IPS-NIHi11 (cell line): ENCODE data around the gene MARCHF10.
"Not testable (repeated sequence)": the region's sequence is repeated elsewhere in the genome, so short reads cannot be mapped to it uniquely, and the experiment has no call there.

Experiments used
- DNase-seq: peaks from one replicate; pipeline ENCODE4 v3.0.0; 2012; ENCODE audit warnings: mixed read lengths, low spot score

MARCHF10 gene

GRCh38 chr17:62696726-62697490, 111.2 kb downstream of the MARCHF10 start:
- no peak for DNase-seq

DNA sequence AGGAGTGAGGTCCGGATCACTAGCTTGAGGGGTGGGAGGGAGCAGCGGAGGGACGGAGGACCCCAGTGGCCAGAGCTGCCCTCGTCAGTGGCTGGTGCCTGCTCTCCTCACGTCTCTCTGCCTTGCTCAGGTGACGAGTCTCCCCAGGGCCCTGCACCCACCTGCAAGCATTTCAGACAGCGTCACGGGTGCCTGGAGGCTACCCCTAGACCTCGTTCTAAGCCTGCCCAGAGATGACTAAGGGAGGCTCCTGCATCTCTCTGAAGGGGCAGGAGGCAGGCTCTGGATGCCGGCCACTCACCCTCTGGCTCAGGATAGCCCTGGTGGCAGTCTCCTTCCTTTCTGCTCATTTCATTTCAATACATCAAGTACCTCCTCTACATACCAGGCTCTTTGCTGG, 111.9 kb downstream of the MARCHF10 start:
- DNase-seq, result no peak

GRCh38 chr17:62695093-62695738, 112.9 kb downstream of the MARCHF10 start:
- DNase-seq, result not testable (repeated sequence)

DNA sequence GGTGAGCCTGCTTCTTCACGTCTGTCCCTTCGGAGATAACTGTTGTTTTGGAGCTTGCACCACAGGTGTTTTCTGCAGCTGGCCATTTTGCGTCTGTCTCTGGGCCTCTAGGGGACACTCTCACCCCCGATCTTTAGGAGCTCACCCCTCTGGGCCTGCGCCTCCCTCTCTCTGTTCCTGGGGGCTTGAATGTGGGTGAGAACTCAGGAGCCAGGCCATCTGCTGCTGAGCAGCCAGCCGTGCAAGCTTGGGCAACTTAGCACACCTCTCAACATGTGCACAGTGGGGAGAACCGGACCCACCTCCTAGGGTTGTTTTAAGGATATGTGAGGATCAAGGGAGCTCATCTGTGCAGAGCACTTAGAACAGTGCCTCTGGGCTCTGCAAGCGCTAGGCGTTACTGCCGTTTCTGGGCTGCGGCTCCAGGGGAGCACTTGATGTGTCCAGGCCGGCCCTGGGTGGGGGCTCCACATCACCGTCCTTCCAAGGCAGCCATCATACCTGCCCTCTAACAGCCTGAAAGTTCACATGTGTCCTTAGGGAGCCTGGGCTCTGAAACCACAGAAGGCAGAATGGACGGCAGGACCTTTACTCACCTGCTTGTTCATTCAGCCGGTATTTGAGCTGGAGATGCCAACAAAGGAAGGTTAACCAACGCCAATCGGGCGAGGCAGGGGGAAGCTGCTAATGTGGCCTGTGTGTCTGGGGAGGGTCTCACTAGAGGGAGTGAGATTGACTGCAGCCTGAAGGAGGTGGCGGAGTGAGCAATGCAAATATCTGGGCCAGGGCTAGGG, 114.3 kb downstream of the MARCHF10 start:
- DNase-seq, result no peak

GRCh38 chr17:62692721-62693431, 115.2 kb downstream of the MARCHF10 start:
- DNase-seq, result peak; percentile 79

GRCh38 chr17:62692159-62692651, 115.9 kb downstream of the MARCHF10 start:
- DNase-seq, result no peak

- not testable (repeated sequence) for DNase-seq
Observed at GRCh38 chr17:62691589-62691915, 116.6 kb downstream of the MARCHF10 start.

DNA sequence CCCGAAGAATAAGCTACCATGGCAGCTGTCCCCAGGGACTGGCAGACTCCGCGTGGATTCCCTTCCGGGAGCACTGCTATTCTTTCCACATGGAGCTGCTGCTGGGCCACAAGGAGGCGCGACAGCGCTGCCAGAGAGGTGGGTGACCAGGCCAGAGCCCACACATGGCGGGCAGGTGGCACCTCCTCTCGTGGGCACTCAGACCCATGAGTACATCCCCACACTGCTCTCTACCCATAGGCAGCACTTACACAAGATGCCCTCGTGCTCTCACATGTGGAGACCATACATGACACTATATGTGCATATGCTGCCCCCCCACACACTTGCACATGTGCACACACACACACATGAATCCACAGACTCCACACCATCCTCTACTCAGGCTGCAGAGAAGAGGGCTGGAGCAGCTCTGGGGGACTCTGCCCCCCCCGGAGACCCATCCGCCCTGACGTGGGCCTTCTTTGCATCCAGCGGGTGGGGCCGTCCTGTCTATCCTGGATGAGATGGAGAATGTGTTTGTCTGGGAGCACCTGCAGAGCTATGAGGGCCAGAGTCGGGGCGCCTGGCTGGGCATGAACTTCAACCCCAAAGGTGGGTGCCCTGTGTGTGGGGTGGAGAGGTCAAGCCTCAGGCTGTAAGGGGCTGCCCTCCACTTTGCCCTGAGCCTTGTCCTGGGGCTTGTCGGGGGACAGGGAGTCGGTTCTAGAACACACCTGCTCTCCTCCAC, 117.8 kb downstream of the MARCHF10 start:
- DNase-seq, result no peak

DNA sequence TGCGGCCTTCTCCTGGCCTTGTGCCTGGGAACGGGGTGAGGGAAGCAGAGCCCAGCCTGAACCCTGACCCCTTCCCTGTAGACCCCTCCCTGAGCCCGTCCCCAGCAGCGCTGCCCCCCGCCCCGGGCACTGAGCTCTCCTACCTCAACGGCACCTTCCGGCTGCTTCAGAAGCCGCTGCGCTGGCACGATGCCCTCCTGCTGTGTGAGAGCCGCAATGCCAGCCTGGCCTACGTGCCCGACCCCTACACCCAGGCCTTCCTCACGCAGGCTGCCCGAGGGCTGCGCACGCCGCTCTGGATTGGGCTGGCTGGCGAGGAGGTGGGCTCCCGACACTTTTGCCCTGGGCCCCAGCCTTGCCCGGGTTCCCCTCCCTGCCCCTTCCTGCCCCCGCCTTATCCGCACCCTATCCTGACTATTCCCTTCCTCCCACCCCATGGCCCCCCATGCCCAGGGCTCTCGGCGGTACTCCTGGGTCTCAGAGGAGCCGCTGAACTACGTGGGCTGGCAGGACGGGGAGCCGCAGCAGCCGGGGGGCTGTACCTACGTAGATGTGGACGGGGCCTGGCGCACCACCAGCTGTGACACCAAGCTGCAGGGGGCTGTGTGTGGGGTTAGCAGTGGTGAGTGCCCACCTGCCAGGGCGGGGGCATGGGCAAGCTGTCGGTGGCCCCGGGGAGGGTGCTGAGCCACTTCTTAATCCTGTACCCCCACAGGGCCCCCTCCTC, 118.5 kb downstream of the MARCHF10 start:
- DNase-seq, result no peak

DNA sequence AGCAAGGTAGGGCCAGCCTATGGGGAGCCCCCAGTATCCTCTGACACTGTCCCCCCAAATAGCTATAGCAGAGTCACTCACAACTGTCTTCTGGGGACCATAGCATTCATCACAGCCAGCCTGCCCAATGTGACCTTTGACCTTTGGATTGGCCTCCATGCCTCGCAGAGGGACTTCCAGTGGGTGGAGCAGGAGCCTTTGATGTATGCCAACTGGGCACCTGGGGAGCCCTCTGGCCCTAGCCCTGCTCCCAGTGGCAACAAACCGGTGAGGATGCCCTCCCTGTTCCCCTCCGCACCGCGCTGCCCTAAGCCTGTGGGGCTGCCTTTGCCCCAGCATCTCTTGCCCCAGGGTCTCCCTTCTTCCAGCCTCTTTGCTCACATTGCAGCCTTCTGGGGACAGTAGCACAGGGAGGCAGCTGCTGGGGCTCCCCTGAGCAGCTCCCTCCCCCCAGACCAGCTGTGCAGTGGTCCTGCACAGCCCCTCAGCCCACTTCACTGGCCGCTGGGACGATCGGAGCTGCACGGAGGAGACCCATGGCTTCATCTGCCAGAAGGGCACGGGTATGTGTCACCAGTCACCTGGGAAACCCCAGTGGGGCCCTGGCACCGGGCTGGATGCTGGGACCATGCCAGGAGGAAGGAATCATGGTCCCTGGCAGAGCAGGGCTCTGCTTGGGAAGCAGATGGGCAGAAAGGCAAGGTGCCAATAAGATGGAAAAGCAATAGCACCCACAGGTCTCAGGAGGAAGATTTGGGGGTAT, 119.5 kb downstream of the MARCHF10 start:
- no peak for DNase-seq

DNA sequence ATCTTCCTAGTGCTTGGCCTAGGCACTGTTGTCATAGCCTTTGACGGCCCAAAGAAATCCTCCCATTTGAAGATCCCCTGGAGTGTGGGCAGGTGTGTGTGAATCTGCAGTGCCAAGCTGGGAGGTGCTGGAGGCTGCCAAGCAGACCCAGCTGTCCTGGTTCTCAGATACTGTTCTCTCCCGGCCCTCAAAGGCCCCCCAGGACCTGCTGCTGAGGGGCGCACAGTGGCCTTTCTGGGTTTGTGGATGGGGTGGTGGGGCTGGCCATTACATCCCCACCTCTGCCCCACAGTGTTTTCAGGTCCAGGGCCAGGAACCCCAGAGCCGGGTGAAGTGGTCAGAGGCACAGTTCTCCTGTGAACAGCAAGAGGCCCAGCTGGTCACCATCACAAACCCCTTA, 120.1 kb downstream of the MARCHF10 start:
- DNase-seq, result no peak

DNA sequence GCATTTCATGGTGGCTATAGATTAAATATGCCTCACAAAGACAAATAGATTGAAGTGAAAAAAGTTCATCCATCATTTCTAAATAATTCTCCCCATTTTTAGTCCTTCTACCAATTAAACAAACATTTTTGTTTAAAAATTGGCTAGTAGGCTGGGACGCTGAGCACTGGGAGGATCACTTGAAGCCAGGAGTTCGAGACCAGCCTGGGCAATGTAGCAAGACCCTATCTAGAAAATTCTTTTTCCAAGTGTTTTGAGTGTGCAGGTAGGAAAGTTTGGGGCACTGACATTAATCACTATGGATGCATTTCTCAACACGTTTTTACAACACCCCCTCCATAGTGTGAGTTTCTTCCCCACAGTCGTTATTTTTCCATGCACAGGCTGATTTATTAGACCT, 123.9 kb downstream of the MARCHF10 start:
- no peak for DNase-seq

GRCh38 chr17:62681939-62682381, 126.2 kb downstream of the MARCHF10 start:
- DNase-seq, result no peak

DNA sequence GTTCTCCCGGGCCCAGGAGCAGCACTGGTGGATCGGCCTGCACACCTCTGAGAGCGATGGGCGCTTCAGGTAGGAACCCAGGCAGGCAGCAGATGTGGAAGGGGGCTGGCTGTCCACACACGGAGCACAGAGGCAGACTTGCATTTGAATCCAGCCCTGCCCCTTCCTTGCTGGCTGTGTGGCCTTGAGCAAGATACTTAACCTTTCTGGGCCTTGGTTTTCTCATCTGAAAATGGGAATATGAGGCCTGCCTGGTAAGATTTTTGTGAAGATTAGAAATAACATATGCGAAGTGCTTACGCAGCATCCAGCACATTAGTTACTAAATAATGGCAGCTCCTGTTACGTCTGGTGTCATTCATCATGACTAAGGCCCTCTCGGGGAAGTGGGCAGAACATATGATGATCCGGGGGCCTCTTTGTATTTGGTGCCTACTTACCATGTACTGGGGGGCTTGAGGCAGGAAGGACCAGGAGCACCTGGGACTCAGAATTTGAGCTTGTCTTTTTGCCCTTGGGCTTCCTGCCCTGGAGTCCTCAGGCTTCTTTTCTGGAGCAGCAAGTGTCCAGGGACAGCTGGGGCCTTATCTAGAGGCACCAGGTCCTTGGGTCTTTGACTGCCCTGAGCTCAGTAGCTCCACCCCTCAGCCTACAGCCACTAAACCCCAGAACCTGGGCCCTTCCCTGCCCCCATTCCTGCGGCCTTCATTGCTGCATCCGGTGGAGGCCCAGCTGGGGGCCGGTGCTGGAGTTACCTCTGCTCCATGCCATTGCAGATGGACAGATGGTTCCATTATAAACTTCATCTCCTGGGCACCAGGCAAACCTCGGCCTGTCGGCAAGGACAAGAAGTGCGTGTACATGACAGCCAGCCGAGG, 126.8 kb downstream of the MARCHF10 start:
- no peak for DNase-seq

- DNase-seq, result no peak
Observed at GRCh38 chr17:62680541-62681052, 127.5 kb downstream of the MARCHF10 start.

DNA sequence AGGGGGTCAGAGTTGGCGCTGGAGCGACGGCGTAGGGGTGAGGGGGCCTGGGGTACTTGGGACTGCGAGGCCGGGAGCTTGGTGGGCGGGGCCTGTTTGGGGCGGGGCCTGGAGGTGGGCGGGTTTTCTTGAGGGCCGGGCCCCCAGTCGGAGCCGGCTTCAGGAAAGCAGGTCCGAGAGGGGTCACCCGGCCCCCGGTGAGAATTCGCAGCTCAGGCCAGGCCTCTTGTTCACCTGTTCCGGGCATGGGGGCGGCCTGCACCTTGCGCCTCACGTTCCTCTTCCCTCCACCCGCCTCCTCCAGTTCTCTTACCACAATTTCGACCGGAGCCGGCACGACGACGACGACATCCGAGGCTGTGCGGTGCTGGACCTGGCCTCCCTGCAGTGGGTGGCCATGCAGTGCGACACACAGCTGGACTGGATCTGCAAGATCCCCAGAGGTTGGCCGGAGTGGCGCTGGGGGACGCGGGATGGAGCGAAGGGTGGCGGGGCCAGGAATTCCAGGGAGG, 128.2 kb downstream of the MARCHF10 start:
- DNase-seq, result peak; percentile 78

DNA sequence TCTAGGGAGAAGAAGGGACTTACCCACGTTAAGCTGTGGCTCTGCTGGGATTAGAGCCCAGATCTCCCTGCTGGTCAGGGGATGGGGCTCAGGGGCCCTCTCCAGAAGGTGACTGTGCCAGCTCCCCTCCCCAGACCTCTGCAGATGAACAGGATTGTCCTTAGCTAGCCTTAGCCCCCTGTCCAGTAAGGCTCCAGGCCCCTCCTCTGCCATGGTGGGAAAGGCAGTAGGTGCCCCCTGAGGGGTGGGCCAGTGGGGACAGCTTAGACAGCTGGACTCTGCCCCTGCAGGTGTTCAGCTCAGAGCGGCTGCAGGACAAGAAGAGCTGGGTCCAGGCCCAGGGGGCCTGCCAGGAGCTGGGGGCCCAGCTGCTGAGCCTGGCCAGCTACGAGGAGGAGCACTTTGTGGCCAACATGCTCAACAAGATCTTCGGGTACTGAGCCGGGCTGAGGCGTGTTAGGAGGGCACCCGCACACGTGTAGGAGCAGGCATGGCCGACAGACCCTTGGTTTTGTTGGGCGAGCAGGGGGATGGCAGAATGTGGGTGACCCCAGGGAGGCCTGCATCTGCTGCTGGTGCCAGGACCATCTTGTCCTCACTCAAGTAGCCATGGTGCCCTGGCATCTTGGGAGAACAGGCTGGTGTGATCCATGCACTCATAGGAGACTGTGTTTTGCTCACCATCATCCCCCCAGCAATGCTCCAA, 129.7 kb downstream of the MARCHF10 start:
- no peak for DNase-seq
